ENCODE measurements around the gene SLC6A2.

Gene SLC6A2

DNA sequence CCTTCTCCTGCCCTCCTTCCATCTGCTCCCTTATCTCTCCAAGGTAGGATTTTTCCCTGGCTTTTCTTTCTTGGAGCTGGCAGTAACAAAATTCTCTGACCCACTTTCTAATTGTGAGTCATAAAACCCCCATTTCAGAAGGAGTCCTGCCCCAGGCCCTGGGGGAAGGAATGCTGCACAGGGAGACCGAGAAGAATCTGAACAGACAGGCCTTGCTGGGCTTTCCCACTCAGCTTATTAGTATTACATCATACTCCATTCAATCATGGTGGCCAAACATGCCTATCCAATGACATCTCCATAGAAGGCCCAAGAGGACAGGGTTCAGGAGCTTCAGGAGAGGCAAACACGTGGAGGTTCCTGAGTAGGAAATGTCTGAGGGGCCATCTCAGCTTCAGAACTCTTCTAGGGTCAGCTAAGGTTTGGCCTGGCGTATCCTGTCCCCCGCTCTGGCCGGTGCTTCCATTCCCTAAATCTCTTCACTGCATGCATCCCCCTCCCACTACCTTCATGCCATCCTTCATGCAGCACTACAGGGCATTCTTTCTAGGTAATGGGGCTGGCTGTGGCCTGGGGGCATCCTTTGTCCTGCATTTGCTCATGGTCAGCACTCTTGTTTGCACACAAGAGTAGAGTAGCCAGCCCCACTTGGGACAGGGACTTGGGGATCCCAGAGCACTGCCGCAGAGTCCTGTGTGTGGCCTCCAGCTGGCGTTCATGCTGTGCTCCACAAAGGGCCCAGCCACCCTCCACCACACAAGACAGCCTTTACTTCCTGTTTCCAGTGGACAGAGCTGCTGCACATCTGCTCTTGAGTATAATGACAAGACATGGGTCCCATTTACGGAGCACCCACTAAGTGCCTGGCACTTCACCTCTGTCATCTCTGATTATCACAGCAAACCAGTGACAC is 8.2 kb downstream of the SLC6A2 start:
- Histone ChIP-seq H3K79me2 (no peaks in the 10 kb centered on the region), H3K36me3 (ENCODE audit: control insufficient read depth, insufficient read depth, low read length) (no peaks in the 10 kb centered on the region), H3K4me1 (no peaks in the 10 kb centered on the region), H3K9ac (no peak overlapping the region), H2AFZ (no peak overlapping the region), H3K9me3 (ENCODE audit: control insufficient read depth, low read length) (no peaks in the 10 kb centered on the region), H3K27ac (no peak overlapping the region), H3K4me3 (ENCODE audit: low read depth, low read length) (no peak overlapping the region), H3K27me3 (ENCODE audit: control insufficient read depth, insufficient read depth, low read length) (no peaks in the 10 kb centered on the region), H3K4me2 (ENCODE audit: low read length) (no peak overlapping the region)
- no peak for TF ChIP-seq CTCF (IDR thresholded peaks at IDR 0.05)

DNA sequence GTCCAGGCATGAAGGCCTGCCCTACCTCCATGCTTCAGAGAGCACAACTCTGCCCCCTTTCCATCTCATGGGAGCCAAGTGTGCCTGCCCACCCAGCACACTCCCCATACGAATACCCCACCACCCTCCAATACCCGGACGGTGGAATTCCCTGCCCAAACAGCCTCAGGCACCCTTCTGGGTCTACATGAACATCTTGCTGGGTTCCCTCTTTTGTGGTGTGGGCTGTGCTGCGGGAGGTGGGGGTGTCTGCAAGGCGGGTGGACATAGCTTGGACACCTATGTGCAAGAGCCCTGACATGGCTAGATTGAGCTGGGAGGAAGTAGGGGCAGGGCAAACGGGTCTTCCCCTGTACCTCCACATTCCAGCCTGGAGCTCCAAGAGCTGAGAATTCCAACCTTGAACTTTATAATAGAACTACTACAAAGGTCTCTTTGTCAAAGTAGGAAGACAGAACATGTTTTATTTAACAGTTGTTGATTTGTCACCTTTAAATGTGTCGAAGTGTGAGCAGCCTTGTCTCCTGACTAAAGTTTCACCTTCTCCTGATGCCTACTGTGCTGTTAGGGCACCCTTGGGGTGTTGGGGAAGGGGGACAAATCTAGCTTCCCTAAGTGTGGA is 9.1 kb downstream of the SLC6A2 start:
- no peaks in the 10 kb centered on the region for H3K4me1 ChIP-seq
- H3K36me3 ChIP-seq (ENCODE audit: control insufficient read depth, insufficient read depth, low read length), result no peaks in the 10 kb centered on the region
- no peaks in the 10 kb centered on the region for H3K9me3 ChIP-seq (ENCODE audit: control insufficient read depth, low read length)
- no peak overlapping the region for H3K9ac ChIP-seq
- H2AFZ ChIP-seq, result no peak overlapping the region
- no peaks in the 10 kb centered on the region for H3K79me2 ChIP-seq
- H3K27me3 ChIP-seq (ENCODE audit: control insufficient read depth, insufficient read depth, low read length), result no peaks in the 10 kb centered on the region
- H3K27ac ChIP-seq, result no peak overlapping the region
- no peak overlapping the region for H3K4me3 ChIP-seq (ENCODE audit: low read depth, low read length)
- TF ChIP-seq CTCF (IDR thresholded peaks at IDR 0.05), result no peak
- H3K4me2 ChIP-seq (ENCODE audit: low read length), result no peak overlapping the region

GRCh38 chr16:55665511-55665910 is 9.7 kb downstream of the SLC6A2 start:
- Histone ChIP-seq H3K4me3 (ENCODE audit: low read depth, low read length) (no peak overlapping the region), H3K36me3 (ENCODE audit: control insufficient read depth, insufficient read depth, low read length) (no peaks in the 10 kb centered on the region), H3K27me3 (ENCODE audit: control insufficient read depth, insufficient read depth, low read length) (no peaks in the 10 kb centered on the region), H2AFZ (no peak overlapping the region), H3K4me1 (no peaks in the 10 kb centered on the region), H3K9me3 (ENCODE audit: control insufficient read depth, low read length) (no peaks in the 10 kb centered on the region), H3K9ac (no peak overlapping the region), H3K27ac (no peak overlapping the region), H3K79me2 (no peaks in the 10 kb centered on the region), H3K4me2 (ENCODE audit: low read length) (no peak overlapping the region)
- no peak for TF ChIP-seq CTCF (IDR thresholded peaks at IDR 0.05)

GRCh38 chr16:55666012-55666411 is 10.2 kb downstream of the SLC6A2 start:
- H3K79me2 ChIP-seq, result no peaks in the 10 kb centered on the region
- H3K27me3 ChIP-seq (ENCODE audit: control insufficient read depth, insufficient read depth, low read length), result no peaks in the 10 kb centered on the region
- TF ChIP-seq CTCF (IDR thresholded peaks at IDR 0.05), result no peak

More at GRCh38 chr16:55666012-55666411, 10.2 kb downstream of the SLC6A2 start:
- Histone ChIP-seq H3K4me2 (ENCODE audit: low read length) (no peak overlapping the region), H3K27ac (no peak overlapping the region), H3K9ac (no peak overlapping the region), H3K36me3 (ENCODE audit: control insufficient read depth, insufficient read depth, low read length) (no peaks in the 10 kb centered on the region), H3K4me3 (ENCODE audit: low read depth, low read length) (no peak overlapping the region), H3K4me1 (no peaks in the 10 kb centered on the region), H2AFZ (no peak overlapping the region), H3K9me3 (ENCODE audit: control insufficient read depth, low read length) (no peaks in the 10 kb centered on the region)
